HG02610 (cell line): ENCODE data around the gene INPP5A.

Experiments used
- ATAC-seq: cut with Tn5 transposase; IDR thresholded peaks from one replicate; pipeline ENCODE4 v1.9.1; 2021; ENCODE audit warnings: mild to moderate bottlenecking, moderate library complexity; ENCODE audit not compliant: unreplicated experiment

The INPP5A gene

GRCh38 chr10:132534391-132535064 is 3.1 kb upstream of the INPP5A start:
- ATAC-seq = no peak

- ATAC-seq = no peak
These were observed 2.4 kb upstream of the INPP5A start for GRCh38 chr10:132535065-132535651.

GRCh38 chr10:132536241-132536876 is 1.2 kb upstream of the INPP5A start:
- ATAC-seq = no peak

DNA sequence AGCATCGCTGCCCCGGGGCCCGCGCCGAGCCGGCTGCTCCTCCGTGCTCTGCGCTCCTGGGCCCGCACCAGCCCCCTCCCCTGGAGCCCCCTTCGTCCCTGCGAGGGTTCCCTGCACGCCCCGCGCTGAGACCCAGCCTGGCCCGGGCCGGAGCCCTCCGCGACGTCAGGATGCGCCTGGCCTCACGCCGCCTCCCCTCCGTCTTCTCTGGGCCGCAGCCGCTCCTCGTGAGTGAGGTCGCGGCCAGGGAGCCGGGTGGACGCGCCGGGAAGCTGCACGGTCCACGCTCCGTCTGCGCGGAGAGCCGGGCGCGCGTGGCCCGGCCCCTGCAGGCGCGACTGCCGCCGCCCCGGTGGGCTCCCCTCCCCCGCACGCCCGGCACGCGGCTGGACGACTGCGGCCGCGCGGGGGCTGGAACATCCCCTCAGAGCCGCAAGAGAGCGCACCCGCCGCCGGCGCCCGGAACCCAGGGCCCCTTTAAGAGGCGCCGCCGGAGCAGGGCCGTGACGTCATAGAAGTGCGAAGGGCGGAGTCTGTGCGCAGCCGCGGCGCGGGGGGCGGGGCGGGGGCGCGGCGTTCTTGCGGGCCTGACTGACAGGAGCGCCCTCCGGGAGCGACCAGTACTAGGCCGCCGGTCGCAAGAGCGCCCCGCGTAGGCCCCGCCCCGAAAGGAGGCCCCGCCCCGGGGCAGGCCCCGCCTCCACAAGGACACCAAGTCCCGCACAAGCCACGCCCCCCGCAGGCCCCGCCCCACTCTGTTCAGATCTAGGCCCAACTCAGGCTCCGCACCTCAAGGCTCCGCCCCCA is 507 bp upstream of the INPP5A start:
- peak; percentile 84 for ATAC-seq

GRCh38 chr10:132538031-132538789 is 623 bp downstream of the INPP5A start:
- no peak for ATAC-seq

DNA sequence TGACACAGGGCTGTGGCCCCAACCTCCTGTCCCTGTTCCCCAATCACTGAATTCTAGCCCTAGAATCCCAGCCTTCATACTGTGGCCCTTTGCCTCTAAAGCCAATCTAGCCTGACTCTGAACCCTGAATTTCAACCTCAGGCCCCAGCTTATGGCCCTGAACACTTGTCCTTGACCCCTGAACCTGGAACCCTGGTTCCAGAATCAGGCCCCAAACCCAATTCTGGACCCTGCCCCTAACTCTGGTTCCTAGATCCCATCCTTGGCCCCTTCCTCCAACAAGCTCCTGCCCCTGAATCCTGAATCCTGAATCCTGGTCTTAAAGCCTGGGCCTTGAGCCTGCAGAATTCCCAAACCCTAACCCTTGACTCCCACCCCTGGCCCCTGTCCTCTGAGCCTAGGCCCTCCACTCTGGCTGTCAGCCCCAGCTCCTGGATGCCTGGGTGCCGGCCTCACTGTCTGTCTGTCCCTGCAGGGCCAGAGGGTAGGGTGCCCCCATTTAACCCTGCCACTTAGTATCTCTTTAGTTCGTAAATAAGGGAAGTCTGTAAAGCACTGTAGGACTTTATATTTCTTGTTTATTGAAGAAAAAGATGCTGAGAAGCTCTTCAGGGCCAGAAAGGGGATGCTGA is 1.3 kb downstream of the INPP5A start:
- ATAC-seq = no peak

- no peak for ATAC-seq
These were observed 1.8 kb downstream of the INPP5A start for GRCh38 chr10:132539431-132539839.

DNA sequence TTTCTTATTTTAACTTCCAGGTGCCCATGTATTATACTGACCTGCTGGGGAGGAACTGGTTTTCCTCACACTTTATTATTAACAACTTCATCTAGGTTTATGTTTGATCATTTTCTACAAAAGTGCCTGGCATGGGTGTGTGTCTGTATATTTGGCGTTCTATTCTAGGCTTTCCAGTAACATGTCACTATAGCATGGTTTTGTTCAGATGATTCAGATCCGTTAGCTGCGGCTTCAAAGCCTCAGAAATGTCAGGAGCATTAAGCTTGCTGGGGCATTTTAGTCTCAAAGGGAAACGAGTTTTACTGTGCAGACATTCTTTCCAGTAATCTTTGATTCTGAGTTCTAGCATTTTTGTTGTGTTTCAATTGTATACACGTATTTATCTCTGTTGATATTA is 2.3 kb downstream of the INPP5A start:
- ATAC-seq = no peak

GRCh38 chr10:132540456-132540855 is 2.9 kb downstream of the INPP5A start:
- no peak for ATAC-seq

DNA sequence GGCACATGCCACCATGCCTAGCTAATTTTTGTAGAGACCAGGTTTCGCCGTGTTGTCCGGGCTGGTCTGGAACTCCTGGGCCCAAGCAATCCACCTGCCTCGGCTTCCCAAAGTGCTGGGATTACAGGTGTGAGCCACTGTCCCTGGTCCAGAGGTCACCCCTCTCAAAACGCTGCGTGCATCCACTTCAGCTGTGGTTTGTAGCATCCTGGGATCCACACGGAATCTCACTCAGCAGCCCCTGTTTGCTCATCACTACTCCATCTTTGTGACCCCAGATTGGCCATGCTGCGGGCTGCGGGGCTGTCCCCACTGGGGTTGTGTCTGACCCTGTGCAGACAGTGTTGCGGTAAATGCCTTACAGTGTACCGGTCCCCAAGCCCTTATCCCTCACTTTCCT is 3.5 kb downstream of the INPP5A start:
- ATAC-seq = no peak

DNA sequence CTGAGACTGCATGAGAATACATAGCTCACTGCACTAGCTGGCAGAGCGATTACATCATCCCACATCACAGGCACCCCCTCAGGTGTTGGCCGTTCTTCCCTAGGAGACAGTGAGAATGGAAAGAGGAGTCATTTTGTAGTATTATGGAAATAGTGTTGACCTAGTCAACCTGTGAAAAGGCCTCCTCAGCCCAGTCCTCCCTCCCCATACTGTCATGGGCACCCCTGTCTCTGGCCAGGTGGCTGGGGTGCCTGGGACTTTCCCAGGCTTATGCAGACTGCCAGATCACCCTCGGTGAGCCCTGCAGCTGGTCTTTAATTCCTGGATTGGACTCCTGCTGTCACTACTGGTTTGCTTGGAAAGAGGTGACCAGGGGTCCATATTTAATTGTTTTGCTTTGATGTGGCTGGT is 4.0 kb downstream of the INPP5A start:
- ATAC-seq = no peak

DNA sequence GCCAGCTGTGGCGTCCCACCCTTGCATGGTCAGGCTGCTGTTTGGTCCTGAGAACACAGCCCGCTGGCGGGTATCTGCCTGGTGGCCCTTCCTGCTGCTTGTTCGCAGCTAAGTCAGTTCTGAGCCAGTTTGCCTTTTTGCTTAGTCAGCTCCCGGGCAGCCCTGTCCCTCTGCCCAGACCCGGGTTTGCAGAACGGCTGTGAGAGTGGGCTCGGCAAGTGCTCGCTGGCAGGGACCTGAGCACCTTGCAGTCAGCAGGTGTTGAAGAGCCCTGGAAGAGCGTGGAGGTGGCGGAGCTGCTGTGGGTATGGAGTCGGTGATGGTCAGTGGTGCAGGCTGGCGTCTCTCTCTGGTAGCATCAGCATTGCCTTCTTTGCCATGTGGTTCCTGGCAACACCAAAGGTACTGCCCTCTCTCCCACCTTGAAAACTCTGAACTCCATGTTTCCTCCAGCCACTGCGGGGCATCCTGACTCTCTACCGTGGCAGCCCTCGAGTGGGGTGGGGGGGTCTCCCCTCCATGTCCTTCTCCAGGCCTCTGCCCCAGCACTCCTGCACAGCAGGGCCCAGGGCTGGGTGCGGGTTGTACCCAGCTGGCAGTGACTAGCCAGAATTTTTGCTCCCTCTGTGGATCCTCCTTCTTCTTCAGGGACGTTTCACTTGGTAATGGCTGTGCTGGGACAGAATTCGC is 4.6 kb downstream of the INPP5A start:
- ATAC-seq = no peak

GRCh38 chr10:132542819-132543218 is 5.2 kb downstream of the INPP5A start:
- no peak for ATAC-seq

- ATAC-seq = no peak
These were observed 6.5 kb downstream of the INPP5A start for GRCh38 chr10:132543916-132544743.

DNA sequence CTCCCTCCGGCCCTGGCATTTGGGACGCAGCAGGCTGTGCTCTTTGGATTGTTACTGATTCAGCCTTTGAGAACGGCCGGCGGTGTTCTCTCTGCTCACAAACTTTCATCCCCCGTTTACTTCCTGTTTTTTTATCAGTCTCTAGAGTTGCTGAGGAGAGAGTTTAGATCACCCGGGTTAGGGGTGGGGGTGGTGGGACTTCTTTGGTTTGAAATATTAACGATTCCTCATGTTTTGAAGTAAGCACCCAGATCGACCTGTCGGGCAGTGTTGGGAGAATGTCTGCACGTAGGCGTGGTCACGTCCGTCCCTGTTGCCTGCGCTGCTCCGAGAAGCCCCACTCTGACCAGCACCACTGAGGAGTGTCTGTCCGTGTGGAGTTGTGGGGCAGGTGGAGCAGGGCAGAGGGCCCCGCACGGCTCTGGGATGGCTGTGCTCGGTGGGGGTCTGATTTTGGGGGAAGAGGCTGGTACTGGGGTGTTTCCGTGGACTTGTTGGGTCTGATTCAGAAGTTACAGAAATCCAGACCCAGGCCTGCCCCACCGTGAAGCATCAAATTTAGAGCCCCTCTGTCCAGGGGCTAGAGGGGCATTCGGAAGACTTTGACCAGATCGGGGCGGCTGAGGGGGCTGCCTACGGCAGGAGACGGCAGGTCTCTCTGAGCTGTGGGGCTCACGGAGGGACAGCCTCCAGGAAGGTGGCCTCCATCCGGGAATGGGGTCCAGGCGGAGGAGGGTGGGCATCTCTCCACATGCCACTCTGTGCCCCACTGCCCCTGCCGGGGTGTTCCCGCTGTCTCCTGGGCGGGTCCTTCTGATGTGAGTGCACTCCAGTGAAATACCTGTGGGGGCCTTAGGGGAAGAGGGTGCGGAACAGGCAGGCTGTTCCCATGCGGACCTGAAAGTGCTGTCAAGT is 7.4 kb downstream of the INPP5A start:
- no peak for ATAC-seq

GRCh38 chr10:132545659-132546367 is 8.2 kb downstream of the INPP5A start:
- no peak for ATAC-seq
